GM21619 (cell line): Measurements from ENCODE around the gene TRAK1.

ENCODE experiments used
- ATAC-seq: cut with Tn5 transposase; IDR thresholded peaks from one replicate; pipeline ENCODE4 v1.9.1; 2021; ENCODE audit not compliant: unreplicated experiment

The TRAK1 gene

GRCh38 chr3:42270561-42270960 is 179.4 kb downstream of the TRAK1 start:
- no peak for ATAC-seq

DNA sequence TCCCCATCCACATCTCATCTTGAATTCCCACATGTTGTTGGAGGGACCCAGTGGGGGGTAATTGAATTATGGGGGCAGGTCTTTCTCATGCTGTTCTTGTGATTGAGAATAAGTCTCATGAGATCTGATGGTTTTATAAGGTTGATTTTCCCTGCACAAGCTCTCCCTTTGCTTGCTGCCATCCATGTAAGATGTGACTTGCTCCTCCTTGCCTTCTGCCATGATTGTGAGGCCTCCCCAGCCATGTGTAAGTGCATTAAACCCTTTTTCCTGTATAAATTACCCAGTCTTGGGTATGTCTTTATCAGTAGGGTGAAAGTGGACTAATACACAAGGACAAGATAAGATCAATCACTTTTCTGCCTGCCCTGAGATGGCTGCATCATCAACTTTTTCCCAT is 180.6 kb downstream of the TRAK1 start:
- ATAC-seq: no peak

DNA sequence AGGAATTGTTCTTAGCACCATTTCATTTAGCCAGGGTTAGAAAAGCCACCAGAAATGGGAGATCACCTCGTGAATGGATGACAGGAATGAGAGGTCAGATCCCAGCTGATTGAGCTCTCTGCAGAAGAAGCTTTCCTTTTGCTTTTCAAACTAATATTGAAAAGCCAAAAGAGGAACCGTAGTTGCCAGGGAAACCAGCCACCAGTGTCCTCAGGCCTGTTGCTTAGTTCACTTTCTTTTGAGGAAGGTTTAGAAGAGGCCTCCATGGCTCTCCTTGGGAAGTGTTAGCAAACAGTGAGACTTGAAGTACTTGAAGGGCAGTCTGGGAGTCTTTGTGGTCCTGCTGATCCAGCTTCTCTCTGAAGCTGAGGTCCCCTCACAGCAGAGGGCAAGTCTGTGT is 182.2 kb downstream of the TRAK1 start:
- ATAC-seq: no peak

- no peak for ATAC-seq
Observed at GRCh38 chr3:42274266-42274665, 183.1 kb downstream of the TRAK1 start.

DNA sequence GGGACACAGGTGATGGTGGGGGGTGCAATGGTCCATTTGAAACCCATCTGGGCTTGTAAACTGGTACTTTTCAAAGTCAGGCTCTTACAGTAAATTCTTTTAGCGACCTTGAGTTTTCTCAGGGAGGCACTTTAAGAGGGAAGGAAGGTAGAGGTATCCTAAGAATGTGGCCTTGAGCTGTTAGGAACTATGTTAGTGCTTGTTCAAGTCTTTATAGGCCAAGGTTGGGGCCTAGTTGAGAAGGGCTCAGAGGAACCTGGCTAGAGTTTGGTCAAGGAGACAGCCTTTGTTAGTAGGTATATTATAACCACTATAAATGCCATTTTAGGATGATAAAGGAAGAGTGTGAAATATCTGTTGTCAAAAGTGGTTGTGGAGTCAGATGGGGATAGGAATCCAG is 184.1 kb downstream of the TRAK1 start:
- ATAC-seq: no peak
